Gastrocnemius medialis (tissue), 4 donors: ENCODE measurements around the gene PIP4K2C.

Source experiments
- CTCF ChIP-seq, 5 experiments: fragments of 450-650 bp in 3 of 5; fragments of 200-600 bp in 2 of 5; sonication (generic) in 2 of 5; IDR thresholded peaks in 4 of 5; conservative IDR thresholded peaks in 1 of 5; 1 replicate in 4 of 5; 2 replicates in 1 of 5; pipeline ENCODE4 v1.5.1; 2016 to 2019; ENCODE audit warnings: antibody characterized with exemption in 5 of 5, mild to moderate bottlenecking in 3 of 5, moderate library complexity in 3 of 5
- POLR2A ChIP-seq, 2 donors: fragments of 450-650 bp; IDR thresholded peaks; one replicate each; pipeline ENCODE4 v1.6.1; 2017; ENCODE audit warnings: antibody characterized with exemption in 2 of 2, mild to moderate bottlenecking in 2 of 2, moderate library complexity in 2 of 2

GRCh38 chr12:57586832-57587429 is 4.1 kb upstream of the PIP4K2C start:
- TF ChIP-seq CTCF (IDR thresholded peaks at IDR 0.05 in 4 of 5, conservative IDR thresholded peaks at IDR 0.05 in 1 of 5) = no peak
- TF ChIP-seq POLR2A (IDR thresholded peaks at IDR 0.05) = no peak
